ENCODE results near the gene TP73.

Gene TP73

DNA sequence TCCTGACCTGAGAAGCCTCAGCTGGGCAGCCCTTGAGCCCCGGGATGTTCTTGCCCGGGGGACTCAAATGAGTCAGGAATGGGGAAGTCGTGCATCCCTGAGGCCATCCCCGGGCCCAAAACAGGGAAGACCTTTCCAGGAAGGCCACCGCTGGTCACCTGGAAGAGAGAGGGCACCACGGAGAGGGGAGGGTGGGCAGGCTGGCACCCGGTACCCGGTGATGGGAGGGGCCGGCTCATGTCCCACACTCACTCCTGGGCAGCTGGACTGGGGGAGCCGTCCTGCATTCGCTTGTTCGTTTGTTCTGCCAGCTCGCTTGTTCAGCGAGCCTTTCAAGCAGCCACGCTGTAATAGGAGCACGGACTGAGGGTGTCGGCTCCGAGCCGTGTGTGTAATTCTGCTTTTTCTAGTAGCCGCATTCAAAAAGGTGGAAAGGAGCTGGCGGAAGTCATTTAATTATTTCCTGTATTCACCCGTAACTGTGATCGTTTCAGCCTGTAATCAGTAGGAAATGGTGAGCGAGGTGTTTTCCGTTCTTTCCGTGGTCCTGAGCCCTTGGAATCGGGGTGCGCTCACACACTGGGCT is 51.6 kb downstream of the TP73 start:
- in situ Hi-C loops (cut with MboI; ENCODE audit: low sequenced_read_pairs), result no loop called here

DNA sequence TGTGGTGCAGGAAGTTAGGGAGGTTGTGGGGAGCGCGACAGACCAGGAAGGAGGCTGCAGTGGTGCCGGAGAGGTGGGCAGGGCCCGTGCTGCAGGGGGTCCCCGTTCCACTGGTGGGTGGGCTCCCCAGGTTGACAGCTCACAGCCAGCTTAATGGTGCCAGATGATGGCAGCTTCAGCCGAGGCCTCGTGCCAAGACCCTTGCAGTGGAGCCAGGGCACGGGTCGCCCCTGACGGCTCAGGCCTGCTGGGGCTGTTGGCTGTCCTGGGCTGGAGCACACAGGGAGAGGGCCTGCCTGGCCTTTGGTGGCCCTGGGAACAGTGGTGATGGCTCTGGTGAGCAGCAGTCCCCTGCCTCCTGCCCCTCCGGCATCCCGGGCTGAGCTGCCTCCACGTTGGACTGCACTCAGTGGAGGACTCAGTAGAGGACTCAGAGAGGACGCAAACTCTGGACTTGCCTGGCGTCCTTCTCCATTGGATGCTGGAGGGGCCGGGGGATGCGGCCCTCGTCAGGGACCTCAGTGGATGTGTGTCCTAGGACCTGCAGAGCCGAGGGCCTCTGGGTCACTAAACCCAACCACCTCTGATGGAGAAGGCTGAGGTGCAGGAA is 53.1 kb downstream of the TP73 start:
- in situ Hi-C loops (cut with MboI; ENCODE audit: low sequenced_read_pairs), result no loop called here

DNA sequence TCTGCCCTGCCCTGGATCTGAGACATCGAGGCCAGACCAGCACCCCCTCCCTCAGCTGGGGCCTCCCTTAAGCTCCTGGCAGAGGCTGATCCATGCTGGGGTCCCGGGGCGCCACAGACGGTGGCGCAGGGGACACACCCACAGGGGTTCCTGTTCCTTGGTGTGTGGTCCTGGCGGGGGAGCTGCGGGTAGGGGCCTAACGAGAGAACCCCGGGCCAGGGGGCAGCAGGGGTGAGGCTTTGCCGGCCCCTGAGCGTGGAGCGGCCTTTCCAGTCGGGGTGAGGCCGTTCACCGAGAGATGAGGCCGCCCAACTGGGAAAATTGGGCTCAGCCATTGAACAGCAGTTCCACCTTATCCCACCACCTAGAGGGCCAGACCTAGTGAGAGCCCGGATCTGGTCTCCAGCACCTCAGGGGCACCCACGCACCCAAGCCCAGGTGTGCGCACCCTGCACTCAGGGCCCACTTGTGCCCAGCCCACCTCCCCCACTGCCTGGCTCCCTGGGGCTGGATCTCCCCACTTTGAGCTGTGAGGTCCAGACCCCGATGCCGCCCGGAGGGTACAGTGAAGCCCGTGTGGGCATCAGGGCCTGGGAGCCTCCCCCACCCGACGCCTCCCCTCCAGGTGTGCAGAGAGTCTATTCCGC is 54.5 kb downstream of the TP73 start:
- in situ Hi-C loops (cut with MboI; ENCODE audit: low sequenced_read_pairs), result no loop called here

DNA sequence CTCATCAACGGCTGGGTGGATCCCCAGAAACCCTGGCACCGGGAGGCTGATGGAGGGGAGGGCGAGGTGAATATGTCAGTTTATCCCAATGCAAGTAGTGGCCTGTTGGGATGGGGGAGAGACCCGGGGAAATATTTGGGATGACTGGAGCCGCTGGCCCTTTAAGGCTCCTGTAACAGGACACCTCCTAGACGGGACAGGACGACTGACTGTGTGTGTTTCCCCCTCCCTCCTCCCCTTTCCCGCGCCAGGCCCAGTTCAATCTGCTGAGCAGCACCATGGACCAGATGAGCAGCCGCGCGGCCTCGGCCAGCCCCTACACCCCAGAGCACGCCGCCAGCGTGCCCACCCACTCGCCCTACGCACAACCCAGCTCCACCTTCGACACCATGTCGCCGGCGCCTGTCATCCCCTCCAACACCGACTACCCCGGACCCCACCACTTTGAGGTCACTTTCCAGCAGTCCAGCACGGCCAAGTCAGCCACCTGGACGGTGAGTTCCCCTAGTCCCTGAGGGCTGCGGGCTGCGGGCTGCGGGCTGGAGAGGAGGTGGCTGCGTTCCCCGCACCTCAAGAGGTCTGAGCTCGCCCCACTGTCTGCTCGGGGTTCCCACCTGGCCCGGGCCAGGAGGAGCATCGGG is 55.1 kb downstream of the TP73 start:
- in situ Hi-C loops (cut with MboI; ENCODE audit: low sequenced_read_pairs), result no loop called here

DNA sequence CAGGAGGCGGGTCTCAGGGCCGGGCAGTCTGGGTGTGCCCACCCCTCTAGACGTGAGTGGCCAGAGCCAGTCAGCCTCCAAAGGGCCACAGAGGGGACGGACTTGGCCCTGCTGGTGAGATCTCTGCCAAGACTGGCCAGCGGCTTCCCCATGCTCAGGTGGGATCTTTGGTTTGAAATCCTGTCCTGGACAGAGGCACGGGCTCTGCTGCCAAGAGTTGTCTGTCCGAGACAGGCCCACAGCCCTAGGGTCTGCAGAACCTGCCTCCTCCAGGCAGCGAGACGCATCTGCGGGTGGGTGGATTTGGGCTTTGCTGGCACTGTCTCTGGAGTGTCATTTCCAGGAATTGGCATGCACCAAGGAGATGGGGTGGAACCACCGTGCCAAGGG is 55.6 kb downstream of the TP73 start:
- in situ Hi-C loops (cut with MboI; ENCODE audit: low sequenced_read_pairs), result no loop called here

DNA sequence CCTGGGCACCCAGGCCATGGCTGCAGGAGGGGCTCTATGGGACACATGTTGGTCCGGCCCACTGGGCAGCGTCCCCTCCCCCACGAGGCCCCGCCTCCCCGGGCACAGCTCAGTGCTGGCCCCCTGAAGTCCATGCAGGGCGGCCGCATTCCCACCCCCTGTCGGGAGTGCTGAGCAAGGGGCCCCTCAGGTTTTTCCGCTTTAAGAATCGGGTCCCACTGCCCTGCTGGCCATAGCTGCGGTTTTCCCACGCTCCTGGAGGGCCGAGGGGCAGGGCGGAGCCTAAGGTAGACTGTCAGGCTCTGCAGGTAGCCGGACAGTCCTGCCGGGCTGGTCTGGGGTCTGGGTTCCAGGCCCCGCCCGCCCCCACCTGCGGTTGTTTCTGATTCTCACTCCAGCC is 56.5 kb downstream of the TP73 start:
- in situ Hi-C loops (cut with MboI; ENCODE audit: low sequenced_read_pairs), result no loop called here

DNA sequence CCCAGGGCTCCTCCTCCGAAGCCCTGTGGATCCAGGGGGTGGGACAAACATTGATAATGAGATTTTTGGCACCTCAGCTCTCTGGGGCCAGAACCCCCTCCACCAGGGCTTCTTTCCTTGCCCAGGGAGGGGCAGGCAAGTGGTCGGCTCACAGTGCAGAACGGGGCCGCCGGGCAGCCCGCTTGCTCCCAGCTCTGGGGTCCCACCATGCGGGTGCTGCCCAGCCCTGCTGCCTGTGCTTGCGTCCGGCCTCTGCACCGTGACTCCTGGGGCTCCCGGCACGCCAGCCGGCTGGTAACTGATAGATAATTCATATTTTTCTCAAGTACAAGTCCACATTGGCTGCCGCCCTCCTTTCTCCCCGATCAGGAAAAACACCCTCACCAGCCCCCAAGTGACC is 57.9 kb downstream of the TP73 start:
- in situ Hi-C loops (cut with MboI; ENCODE audit: low sequenced_read_pairs), result no loop called here

DNA sequence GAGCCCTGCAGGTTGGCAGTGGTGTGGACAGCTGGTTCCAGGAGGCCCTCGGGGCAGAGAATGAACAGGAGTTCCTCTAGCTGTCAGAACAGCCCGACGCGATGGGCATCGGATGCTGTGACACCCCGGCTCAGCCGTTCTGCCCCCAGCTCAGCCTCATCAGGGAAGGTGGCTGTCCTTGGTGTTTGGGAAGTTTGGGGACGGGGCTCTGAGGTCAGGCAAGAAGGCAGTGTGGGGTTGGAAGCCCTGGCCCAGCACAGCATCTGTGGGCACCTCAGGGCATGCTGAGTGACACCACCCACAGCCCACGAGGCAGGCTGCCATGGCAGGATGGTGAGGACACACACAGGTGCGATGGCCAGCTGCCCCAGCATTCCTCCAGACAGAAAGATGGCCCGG is 59.1 kb downstream of the TP73 start:
- in situ Hi-C loops (cut with MboI; ENCODE audit: low sequenced_read_pairs), result no loop called here

DNA sequence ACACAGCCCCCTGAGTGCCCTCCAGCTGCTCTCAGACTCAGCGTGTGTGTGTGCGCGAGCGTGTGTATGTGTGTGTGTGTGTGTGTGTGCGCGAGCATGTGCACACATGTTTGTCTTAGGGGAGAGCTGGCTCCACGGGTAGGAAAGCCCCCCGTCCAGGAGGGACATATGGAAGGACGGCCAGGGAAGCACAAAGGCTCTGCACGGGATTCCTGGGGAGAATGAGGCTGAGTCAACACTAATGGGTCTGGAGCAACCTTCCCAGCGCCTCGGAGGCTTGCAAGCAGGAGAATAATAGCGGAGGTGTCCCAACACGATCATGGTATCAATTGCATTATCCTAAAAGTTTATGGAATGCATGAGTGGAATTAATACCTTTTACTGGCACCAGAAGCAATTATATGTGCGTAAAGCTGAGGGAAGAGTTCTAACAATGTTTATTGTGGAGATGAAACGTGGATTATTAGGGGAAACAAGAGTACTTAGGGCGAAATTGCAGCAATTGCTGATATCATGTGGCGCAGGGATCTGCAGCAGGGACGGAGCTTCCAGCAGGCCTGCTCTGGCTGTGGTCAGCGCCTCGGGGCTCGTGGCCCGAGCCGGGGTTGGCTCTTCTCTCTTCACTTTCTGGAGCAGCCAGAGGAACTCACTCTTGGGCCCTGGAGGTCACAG is 59.6 kb downstream of the TP73 start:
- in situ Hi-C loops (cut with MboI; ENCODE audit: low sequenced_read_pairs), result no loop called here

DNA sequence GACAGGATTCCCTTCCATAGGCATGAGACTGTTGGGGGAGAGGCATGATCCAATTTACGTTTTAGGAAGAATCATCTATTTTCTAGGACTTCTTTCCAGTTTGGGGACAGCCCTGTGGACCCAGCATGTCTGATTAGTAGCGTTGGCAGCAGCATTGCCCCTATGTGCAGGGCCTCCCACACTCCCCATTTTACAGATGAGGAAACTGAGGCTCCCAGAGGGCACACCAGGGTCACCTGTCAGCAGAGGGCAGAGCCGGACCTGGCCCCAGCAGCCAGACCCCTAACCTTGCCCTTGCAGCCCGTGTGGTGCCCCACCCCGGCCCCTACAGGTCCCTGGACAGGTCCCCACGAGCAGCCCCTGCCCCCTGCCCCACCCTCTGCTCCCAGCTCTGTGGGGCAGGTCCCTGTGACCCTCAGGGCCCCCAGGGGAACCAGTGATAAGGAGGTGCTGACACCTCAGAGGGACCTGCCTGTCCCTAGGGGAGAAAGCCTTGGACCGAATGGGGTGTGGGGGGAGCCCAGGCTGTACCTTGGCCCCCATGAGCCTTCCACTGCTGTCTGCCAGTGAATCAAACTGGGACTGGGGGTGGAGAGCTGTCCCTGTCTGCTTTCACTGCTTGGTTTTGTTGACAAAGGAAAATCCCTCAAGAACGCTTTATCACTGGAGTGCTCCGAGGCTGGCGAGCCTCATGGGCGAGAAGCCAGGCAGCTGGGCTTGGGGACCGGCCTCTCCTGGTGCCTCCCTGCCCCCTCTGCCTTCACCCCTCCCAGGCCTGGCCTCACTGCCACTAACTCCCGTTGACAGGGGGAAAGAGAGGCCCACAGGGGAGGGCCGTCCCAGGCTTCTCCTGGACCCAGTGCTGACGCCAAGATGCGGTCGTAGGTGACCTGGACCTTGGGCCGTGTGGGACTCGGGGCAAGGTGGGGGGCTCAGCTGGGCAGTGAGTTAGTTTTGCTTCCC is 60.5 kb downstream of the TP73 start:
- in situ Hi-C loops (cut with MboI; ENCODE audit: low sequenced_read_pairs), result no loop called here

DNA sequence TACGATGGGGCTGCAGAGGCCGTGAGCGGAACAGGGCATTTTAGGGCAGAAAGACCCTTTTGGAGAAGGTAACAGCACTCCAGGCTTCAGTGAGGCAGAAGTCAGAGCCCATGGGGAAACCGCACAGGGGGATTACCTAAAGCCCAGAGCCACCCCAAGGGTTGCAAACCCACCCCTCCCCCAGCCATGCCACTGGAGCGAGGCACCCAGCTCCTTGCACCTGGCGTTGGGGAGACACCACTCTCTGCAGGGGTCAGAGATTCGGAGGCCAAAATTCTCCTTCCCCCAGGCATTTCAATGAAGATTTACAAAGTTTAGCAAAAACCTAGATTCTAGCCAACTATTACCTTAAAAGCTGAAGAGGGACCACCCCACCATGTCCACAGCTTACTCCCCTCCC is 61.5 kb downstream of the TP73 start:
- in situ Hi-C loops (cut with MboI; ENCODE audit: low sequenced_read_pairs), result no loop called here

DNA sequence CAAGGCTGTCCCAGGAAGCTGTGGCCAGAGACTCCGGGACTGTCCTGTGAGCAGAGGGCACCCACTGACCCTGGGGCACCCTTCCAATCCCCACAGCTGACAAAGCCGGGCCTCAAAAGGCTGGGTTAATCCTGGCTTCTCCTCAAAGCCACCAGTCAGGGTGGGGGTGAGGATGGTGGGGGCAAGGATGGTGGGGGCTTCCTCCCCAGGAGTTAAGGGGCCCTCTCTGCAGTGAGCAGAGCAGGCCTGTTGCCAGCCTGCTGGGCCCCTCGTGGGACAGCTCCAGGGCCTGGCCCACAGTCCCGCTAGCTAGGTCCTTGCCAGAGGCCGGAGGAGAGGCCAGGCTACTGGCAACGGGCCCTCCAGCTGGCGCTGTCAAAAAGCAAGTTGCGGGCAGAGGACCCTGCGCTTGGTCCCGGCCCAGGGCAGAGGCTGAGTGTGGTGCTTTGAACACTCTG is 62.0 kb downstream of the TP73 start:
- in situ Hi-C loops (cut with MboI; ENCODE audit: low sequenced_read_pairs), result no loop called here

DNA sequence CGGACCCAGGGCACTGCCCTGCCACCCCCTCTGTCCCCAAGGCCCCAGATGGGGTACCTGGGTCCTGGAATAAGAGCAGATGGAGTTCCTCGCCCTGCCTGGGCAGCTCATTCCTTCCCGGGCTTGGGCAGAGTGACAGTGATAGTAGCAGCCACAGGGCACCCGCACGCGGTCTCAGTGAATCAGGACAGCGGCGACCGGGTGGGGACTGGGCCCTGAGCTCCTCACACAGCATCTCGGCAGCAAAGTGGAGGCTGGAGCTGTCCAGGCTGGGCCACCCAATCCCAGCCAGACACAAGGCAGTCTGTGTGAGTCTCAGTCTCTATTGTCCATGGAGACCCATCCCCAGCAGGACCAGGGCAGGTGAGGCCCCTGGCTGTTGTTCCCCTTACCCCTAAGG is 62.5 kb downstream of the TP73 start:
- in situ Hi-C loops (cut with MboI; ENCODE audit: low sequenced_read_pairs), result no loop called here

DNA sequence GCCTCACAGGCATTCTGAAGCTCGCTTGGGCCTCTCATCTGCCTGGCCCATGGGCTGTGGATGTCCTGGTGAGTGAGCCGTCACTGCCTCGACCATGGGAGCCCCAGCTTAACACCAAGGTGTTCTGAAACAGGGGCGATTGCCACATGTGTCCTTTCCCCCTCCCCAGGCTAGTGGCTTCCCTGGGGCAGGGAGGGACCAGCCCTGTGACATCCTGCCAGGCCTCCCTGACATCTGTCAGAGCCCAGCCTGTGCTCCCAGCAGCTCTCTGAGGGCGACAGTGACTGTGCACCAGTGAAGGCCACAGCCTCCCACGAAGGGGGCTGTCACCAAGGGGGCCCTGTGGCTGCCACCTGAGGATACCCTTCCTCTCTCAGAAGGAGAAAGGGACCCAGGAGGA is 64.0 kb downstream of the TP73 start:
- in situ Hi-C loops (cut with MboI; ENCODE audit: low sequenced_read_pairs), result no loop called here

DNA sequence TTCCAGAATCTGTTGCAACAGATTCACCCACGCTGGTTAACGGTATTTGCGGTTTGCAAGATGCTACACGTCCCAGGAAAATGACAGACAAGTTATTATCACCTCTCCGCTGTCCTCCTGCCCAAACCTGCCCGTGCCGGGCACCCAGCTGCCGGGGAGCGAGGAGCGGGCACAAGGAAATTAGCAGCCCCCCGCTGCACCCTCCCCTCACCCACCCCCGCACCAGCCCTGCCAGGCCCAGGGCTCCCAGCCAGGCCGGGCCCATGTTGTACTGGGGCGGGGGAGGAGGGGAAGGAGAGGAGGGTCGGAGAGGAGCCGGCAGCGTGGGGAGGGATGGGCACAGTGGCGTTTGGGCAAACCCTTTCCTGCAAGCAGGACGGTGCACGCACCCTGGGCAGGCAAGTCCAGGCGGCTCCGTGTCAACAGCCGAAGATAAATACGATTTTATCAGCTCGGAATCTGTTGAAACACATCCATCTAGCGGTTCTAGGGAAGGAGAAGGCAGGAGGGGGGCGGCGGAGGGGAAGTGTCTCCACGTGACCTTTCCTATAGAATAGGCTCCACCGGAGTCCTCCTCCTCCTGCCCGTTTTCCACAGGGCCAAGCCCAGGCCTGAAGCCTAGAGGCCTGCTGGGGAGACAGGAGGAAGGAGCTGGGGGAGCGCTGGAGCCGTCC is 64.9 kb downstream of the TP73 start:
- in situ Hi-C loops (cut with MboI; ENCODE audit: low sequenced_read_pairs), result no loop called here

DNA sequence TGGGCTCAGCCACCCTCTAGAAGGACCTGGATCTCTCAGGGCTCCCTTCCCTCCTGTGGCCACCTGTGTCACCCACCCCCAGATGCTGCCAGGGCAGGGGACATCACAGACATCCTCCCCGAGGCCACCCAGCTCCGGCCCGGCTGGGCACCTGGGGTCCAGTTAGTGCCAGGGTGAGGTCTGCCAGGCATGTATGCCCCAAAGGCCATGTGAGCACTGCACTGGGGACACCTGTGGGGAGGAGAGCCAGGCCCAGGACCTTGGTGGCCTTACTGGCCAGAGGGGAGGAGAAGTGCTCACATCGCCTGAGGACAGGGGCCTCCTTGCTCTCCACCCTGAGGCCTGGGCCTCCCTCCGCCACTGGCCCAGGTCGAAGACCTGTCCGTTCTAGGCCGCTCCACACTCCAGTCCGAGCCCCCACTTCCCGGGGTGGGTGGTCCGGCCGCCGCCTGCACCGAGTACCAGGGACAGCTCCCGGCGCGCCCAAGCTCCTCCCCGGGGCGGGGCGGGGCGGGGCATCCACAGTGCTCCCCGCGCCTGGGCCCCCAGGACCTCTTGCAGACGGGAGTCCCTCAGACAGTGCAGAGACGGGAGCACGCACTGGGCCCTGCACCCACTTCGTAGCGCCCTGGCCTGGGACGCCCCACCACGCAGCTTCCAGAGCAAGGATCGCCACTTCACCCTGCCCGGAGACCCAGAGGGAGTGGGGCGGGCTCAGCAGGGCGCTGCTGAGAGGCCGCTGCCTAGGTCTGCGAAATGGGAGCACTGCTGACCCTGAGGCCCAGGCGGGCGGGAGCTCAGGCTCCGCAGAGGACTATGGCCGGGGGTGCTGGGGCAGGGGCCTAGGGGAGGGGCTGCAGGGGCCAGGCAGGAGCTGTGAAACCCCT is 65.6 kb downstream of the TP73 start:
- in situ Hi-C loops (cut with MboI; ENCODE audit: low sequenced_read_pairs), result no loop called here

DNA sequence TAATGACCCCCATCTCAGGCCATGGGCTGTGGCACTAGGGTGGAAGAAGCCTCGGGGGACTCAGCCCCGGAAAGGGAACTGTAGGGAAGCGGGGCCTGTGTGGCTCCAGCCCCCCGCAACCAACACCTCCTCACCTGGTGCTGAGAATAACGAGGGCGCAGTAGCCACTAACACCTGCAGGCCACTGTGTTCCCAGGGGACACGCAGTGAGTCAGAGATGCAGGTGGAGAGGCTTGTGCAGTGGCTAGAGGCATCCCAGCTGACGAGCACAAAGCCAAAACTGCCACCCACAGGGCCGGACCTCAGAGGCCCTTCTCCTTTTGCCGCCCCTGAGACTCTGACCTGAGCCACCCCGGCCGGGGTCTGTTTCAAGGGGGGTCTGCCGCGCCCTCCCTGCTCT is 66.4 kb downstream of the TP73 start:
- in situ Hi-C loops (cut with MboI; ENCODE audit: low sequenced_read_pairs), result no loop called here

DNA sequence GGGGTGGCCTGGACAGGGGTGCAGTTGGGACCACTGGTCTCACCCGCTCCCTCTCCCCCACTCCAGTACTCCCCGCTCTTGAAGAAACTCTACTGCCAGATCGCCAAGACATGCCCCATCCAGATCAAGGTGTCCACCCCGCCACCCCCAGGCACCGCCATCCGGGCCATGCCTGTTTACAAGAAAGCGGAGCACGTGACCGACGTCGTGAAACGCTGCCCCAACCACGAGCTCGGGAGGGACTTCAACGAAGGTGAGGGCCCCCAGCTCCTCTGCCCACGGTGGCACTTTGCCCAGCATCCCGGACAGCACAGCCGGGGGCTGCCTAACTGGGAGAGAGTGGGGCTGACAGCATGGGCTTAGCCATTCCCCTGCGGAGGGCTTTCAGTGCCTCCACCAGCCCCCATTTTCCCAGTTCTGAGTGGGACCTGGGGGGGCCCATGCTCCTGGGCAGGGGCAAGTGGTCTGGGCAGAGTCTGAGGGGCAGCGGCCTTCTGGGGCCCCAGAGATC is 69.7 kb downstream of the TP73 start:
- in situ Hi-C loops (cut with MboI; ENCODE audit: low sequenced_read_pairs), result no loop called here

DNA sequence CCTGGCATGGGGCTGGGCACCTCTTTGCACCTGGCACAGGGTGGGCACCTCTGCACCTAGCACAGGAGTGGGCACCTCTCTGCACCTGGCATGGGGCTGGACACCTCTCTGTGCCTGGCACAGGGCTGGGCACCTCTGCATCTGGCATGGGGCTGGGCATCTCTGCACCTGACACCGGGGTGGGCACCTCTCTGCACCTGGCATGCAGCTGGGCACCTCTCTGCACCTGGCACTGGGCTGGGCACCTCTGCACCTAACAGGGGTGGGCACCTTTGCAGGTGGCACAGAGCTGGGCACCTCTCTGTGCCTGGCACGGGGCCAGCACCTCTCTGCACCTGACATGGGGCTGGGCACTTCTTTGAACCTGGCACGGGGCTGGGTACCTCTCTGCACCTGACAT is 70.5 kb downstream of the TP73 start:
- in situ Hi-C loops (cut with MboI; ENCODE audit: low sequenced_read_pairs), result no loop called here

Measured in HL-60/S4 treated with phorbol 12-myristate 13-acetate at 8.2 ng/mL for 4 days and 3 days (cell line).